Type B pancreatic cell (in vitro differentiated cells): ENCODE results near the gene CALCR. TPM values are rescaled to one million over a fixed set of nuclear protein-coding genes. Genes with fewer than 3 reads are reported as not detected.

Source experiments
- DNase-seq: peaks from one replicate; pipeline ENCODE4 v3.0.0; 2021; ENCODE audit warnings: mixed read lengths; ENCODE audit not compliant: unreplicated experiment; ENCODE audit errors: extremely low spot score
- H3K27ac Mint-ChIP-seq: 2 replicates; pipeline ENCODE4 v1.8.0; 2021; ENCODE audit warnings: mild to moderate bottlenecking, mixed read lengths
- H3K27me3 Mint-ChIP-seq: 2 replicates; pipeline ENCODE4 v1.8.0; 2021; ENCODE audit warnings: mixed read lengths
- H3K36me3 Mint-ChIP-seq: 2 replicates; pipeline ENCODE4 v1.8.0; 2021; ENCODE audit warnings: mixed read lengths
- H3K4me1 Mint-ChIP-seq: one replicate; pipeline ENCODE4 v1.8.0; 2021; ENCODE audit warnings: mixed read lengths; ENCODE audit not compliant: unreplicated experiment
- H3K4me3 Mint-ChIP-seq: 2 replicates; pipeline ENCODE4 v1.8.0; 2021; ENCODE audit warnings: mild to moderate bottlenecking, mixed read lengths
- H3K9me3 Mint-ChIP-seq: 2 replicates; pipeline ENCODE4 v1.8.0; 2021; ENCODE audit warnings: mixed read lengths
- CTCF ChIP-seq: fragments of 200-600 bp; sonication (generic); conservative IDR thresholded peaks from 2 replicates; pipeline ENCODE4 v1.5.0; 2021; ENCODE audit warnings: antibody characterized with exemption, mild to moderate bottlenecking
- total RNA-seq: library from RNA; stranded (reverse); gene quantifications from 2 replicates; pipeline ENCODE4 v1.2.1, GENCODE V29; 2021; ENCODE audit warnings: low replicate concordance

The CALCR gene
- total RNA-seq, 1 donor from 2014 or later: 0.10 TPM

GRCh38 chr7:93432130-93432529 is 142.4 kb downstream of the CALCR start:
- no peaks in the 10 kb centered on the region for H3K36me3 Mint-ChIP-seq
- H3K27me3 Mint-ChIP-seq: no peaks in the 10 kb centered on the region
- H3K4me1 Mint-ChIP-seq: no peaks in the 10 kb centered on the region
- TF ChIP-seq CTCF: no peak
- no peak for DNase-seq
- H3K27ac Mint-ChIP-seq: no peak overlapping the region
- H3K9me3 Mint-ChIP-seq: no peaks in the 10 kb centered on the region
- H3K4me3 Mint-ChIP-seq: no peak overlapping the region

GRCh38 chr7:93430917-93431588 is 143.5 kb downstream of the CALCR start:
- H3K27me3 Mint-ChIP-seq: no peaks in the 10 kb centered on the region
- H3K4me1 Mint-ChIP-seq: no peaks in the 10 kb centered on the region
- no peaks in the 10 kb centered on the region for H3K9me3 Mint-ChIP-seq
- DNase-seq: no peak
- no peak overlapping the region for H3K4me3 Mint-ChIP-seq
- no peak overlapping the region for H3K27ac Mint-ChIP-seq
- no peaks in the 10 kb centered on the region for H3K36me3 Mint-ChIP-seq
- no peak for TF ChIP-seq CTCF

GRCh38 chr7:93429563-93429962 is 145.0 kb downstream of the CALCR start:
- DNase-seq: no peak
- Mint-ChIP-seq H3K4me3 (no peak overlapping the region), H3K36me3 (no peaks in the 10 kb centered on the region), H3K27me3 (no peaks in the 10 kb centered on the region), H3K9me3 (no peaks in the 10 kb centered on the region), H3K27ac (no peak overlapping the region), H3K4me1 (no peaks in the 10 kb centered on the region)
- no peak for TF ChIP-seq CTCF

- no peak overlapping the region for H3K4me3 Mint-ChIP-seq
These were observed 147.4 kb downstream of the CALCR start for GRCh38 chr7:93427107-93427506.

GRCh38 chr7:93426155-93426696 is 148.3 kb downstream of the CALCR start:
- H3K27ac Mint-ChIP-seq: no peak overlapping the region
- DNase-seq: no peak
- no peaks in the 10 kb centered on the region for H3K36me3 Mint-ChIP-seq
- no peak for TF ChIP-seq CTCF
- no peaks in the 10 kb centered on the region for H3K4me1 Mint-ChIP-seq
- no peak overlapping the region for H3K4me3 Mint-ChIP-seq
- no peaks in the 10 kb centered on the region for H3K27me3 Mint-ChIP-seq
- H3K9me3 Mint-ChIP-seq: no peaks in the 10 kb centered on the region

More at GRCh38 chr7:93427107-93427506, 147.4 kb downstream of the CALCR start:
- Mint-ChIP-seq H3K27me3 (no peaks in the 10 kb centered on the region), H3K9me3 (no peaks in the 10 kb centered on the region), H3K4me1 (no peaks in the 10 kb centered on the region), H3K27ac (no peak overlapping the region), H3K36me3 (no peaks in the 10 kb centered on the region)
- DNase-seq: no peak
- no peak for TF ChIP-seq CTCF
